K562 (cell line): ENCODE measurements around the gene MED13L. TPM values are rescaled to one million over a fixed set of nuclear protein-coding genes. Genes with fewer than 3 reads are reported as not detected.

Experiments used
- ATAC-seq: fragments of 200-7000 bp; cut with Tn5 transposase; 3 replicates; pipeline ENCODE4 v1.9.1; 2020; ENCODE audit warnings: moderate library complexity
- BruUV-seq: library from RNA; stranded (reverse); fragments of 400-500 nt; replicated peaks from 2 replicates; lab custom pipeline; 2021; lab: Mats Ljungman, UMichigan
- CTCF ChIA-PET: fragments of 300-600 bp; formaldehyde crosslinking; extraction: SDS; loops from one replicate; lab custom pipeline; 2021; ENCODE audit warnings: low intra/inter-chr PET ratio; lab: Yijun Ruan, JAX
- POLR2A ChIA-PET: fragments of 300-600, 350-650 bp; sonication (Branson Sonifier 250); formaldehyde crosslinking; extraction: SDS; loops from one replicate; lab custom pipeline; 2021; ENCODE audit warnings: antibody characterized with exemption, inconsistent platforms; lab: Yijun Ruan, JAX
- DNase-seq, 4 experiments: peaks; one replicate each; pipeline versions ENCODE4 v3.0.0 to v3.0.0-alpha.2; 2011 to 2018; ENCODE audit warnings: low spot score in 3 of 4, mixed read lengths in 3 of 4; ENCODE audit errors: extremely low read depth in 1 of 4
- FAIRE-seq: peaks from 2 replicates; lab custom pipeline; 2011; peaks lifted over from hg19 to GRCh38; lab: Jason Lieb, UNC
- H2AFZ ChIP-seq: 2 replicates; pipeline ENCODE4 v1.6.0; 2011; ENCODE audit warnings: low read depth, low read length, control low read depth, inconsistent platforms
- H3K27ac ChIP-seq: fragments of 200-600 bp; 3 replicates; pipeline ENCODE4 v1.8.0; 2011; ENCODE audit warnings: low read depth, mild to moderate bottlenecking, control low read depth, inconsistent platforms, low read length, moderate library complexity, mixed read lengths; ENCODE audit errors: extremely low read depth
- H3K27me3 ChIP-seq, 2 experiments: fragments of 300-600 bp in 1 of 2; 2 replicates in 1 of 2; 3 replicates in 1 of 2; pipeline versions ENCODE4 v1.6.0 to v1.8.0; 2011; ENCODE audit warnings: inconsistent platforms in 2 of 2, low read length in 2 of 2, mild to moderate bottlenecking in 1 of 2, mixed read lengths in 1 of 2, moderate library complexity in 1 of 2; ENCODE audit not compliant: control insufficient read depth in 2 of 2, insufficient read depth in 2 of 2
- H3K36me3 ChIP-seq: fragments of 300-600 bp; 3 replicates; pipeline ENCODE4 v1.8.0; 2011; ENCODE audit warnings: mild to moderate bottlenecking, low read length, inconsistent platforms; ENCODE audit not compliant: control insufficient read depth, insufficient read depth
- H3K4me1 ChIP-seq, 2 experiments: fragments of 200-600 bp in 1 of 2; replicated peaks in 1 of 2; 2 replicates in 1 of 2; 3 replicates in 1 of 2; pipeline versions ENCODE4 v1.5.1 to v1.8.0; 2011; ENCODE audit warnings: inconsistent platforms in 2 of 2, low read length in 2 of 2, mild to moderate bottlenecking in 1 of 2, mixed read lengths in 1 of 2, moderate library complexity in 1 of 2; ENCODE audit not compliant: control insufficient read depth in 2 of 2, insufficient read depth in 2 of 2
- H3K4me2 ChIP-seq: 2 replicates; pipeline ENCODE4 v1.6.1; 2011; ENCODE audit warnings: low read length, control low read depth, inconsistent platforms, mixed read lengths; ENCODE audit not compliant: insufficient read depth
- H3K4me3 ChIP-seq: fragments of 200-600 bp; sonication (generic), shearing (Covaris generic); 2 replicates; pipeline ENCODE4 v1.5.1; 2016; ENCODE audit warnings: control low read depth, inconsistent platforms
- H3K79me2 ChIP-seq: fragments of 200-600 bp; 3 replicates; pipeline ENCODE4 v1.8.0; 2011; ENCODE audit warnings: low read length, inconsistent platforms; ENCODE audit not compliant: control insufficient read depth, insufficient read depth
- H3K9ac ChIP-seq, 2 experiments: 2 replicates each; pipeline versions ENCODE4 v1.6.0 to v1.6.1; 2011; ENCODE audit warnings: low read depth in 2 of 2, low read length in 2 of 2, control low read depth in 1 of 2, inconsistent platforms in 1 of 2, mild to moderate bottlenecking in 1 of 2, mixed read lengths in 1 of 2; ENCODE audit not compliant: insufficient read depth in 1 of 2
- H3K9me1 ChIP-seq: one replicate; pipeline ENCODE4 v1.6.0; 2011; ENCODE audit warnings: inconsistent platforms, mild to moderate bottlenecking, low read length, moderate library complexity; ENCODE audit not compliant: control insufficient read depth, insufficient read depth
- H3K9me3 ChIP-seq: replicated peaks from 2 replicates; pipeline ENCODE4 v1.5.1; 2011; ENCODE audit warnings: low read depth, low read length, inconsistent platforms; ENCODE audit not compliant: control insufficient read depth, insufficient read depth
- H4K20me1 ChIP-seq: replicated peaks from 2 replicates; pipeline ENCODE4 v1.6.1; 2011; ENCODE audit warnings: low read length, inconsistent platforms, mixed read lengths; ENCODE audit not compliant: control insufficient read depth, insufficient read depth
- AFF1 ChIP-seq, 2 experiments: fragments of 450-650 bp; IDR thresholded peaks; 2 replicates each; pipeline ENCODE4 v1.6.1; 2018; ENCODE audit warnings: mild to moderate bottlenecking in 2 of 2, low read depth in 1 of 2; ENCODE audit not compliant: partially characterized antibody in 2 of 2
- CBFA2T2 ChIP-seq: fragments of 450-650 bp; conservative IDR thresholded peaks from 2 replicates; pipeline ENCODE4 v1.6.1; 2017; ENCODE audit warnings: mild to moderate bottlenecking
- FUS ChIP-seq: fragments of 200-400 bp; formaldehyde crosslinking; optimal IDR thresholded peaks from 2 replicates; pipeline ENCODE3; 2017; ENCODE audit warnings: low read depth, low read length
- L3MBTL2 ChIP-seq: fragments of 450-650 bp; IDR thresholded peaks from 2 replicates; pipeline ENCODE4 v1.6.1; 2016; ENCODE audit warnings: mild to moderate bottlenecking, moderate library complexity
- MYC ChIP-seq, 2 experiments: fragments of 250-450 bp in 1 of 2; sonication (Bioruptor Pico) in 1 of 2; IDR thresholded peaks; 2 replicates each; pipeline versions ENCODE4 v1.5.1 to v1.6.1; 2012 to 2021; ENCODE audit warnings: low read depth in 2 of 2, borderline replicate concordance in 1 of 2, improper control_type of control experiment in 1 of 2, low read length in 1 of 2, mild to moderate bottlenecking in 1 of 2, moderate library complexity in 1 of 2
- NFYB ChIP-seq: IDR thresholded peaks from 2 replicates; pipeline ENCODE4 v1.6.1; 2011; ENCODE audit warnings: mild to moderate bottlenecking, moderate library complexity; ENCODE audit not compliant: insufficient read length; ENCODE audit errors: extremely low read depth
- NR2F6 ChIP-seq: fragments of 450-650 bp; formaldehyde crosslinking; IDR thresholded peaks from 2 replicates; pipeline ENCODE4 v1.4.0; 2020; ENCODE audit warnings: mild to moderate bottlenecking
- RAD51 ChIP-seq: fragments of 450-650 bp; IDR thresholded peaks from 2 replicates; pipeline ENCODE4 v1.7.1; 2016; ENCODE audit warnings: low read depth, mild to moderate bottlenecking, borderline replicate concordance
- RBM14 ChIP-seq: fragments of 200-400 bp; formaldehyde crosslinking; IDR thresholded peaks from 2 replicates; pipeline ENCODE4 v1.6.1; 2018; ENCODE audit warnings: low read depth, mild to moderate bottlenecking, low read length, moderate library complexity, borderline replicate concordance; ENCODE audit not compliant: insufficient read depth
- SIX5 ChIP-seq, 2 experiments: IDR thresholded peaks; 2 replicates each; pipeline ENCODE4 v1.6.1; 2011; ENCODE audit warnings: low read length in 2 of 2, borderline replicate concordance in 1 of 2, low read depth in 1 of 2, mild to moderate bottlenecking in 1 of 2, moderate library complexity in 1 of 2; ENCODE audit not compliant: insufficient read depth in 1 of 2
- SP1 ChIP-seq: sonication (generic); formaldehyde crosslinking; IDR thresholded peaks from 2 replicates; pipeline ENCODE4 v1.8.1; 2022; ENCODE audit warnings: mild to moderate bottlenecking, missing genetic modification reagents
- USF2 ChIP-seq: sonication (generic); formaldehyde crosslinking; IDR thresholded peaks from 2 replicates; pipeline ENCODE4 v1.5.0; 2020; ENCODE audit warnings: missing genetic modification reagents
- ZFP36 ChIP-seq: fragments of 150-350 bp; IDR thresholded peaks from 2 replicates; pipeline ENCODE4 v1.6.1; 2018; ENCODE audit warnings: low read length, low read depth; ENCODE audit not compliant: partially characterized antibody
- ZKSCAN8 ChIP-seq: fragments of 200-800 bp; sonication (Bioruptor generic); IDR thresholded peaks from 2 replicates; pipeline ENCODE4 v1.6.1; 2016; ENCODE audit warnings: missing genetic modification characterization, missing compliant biosample characterization
- ZNF143 ChIP-seq: sonication (generic); formaldehyde crosslinking; IDR thresholded peaks from 2 replicates; pipeline ENCODE4 v1.9.0; 2022; ENCODE audit warnings: mild to moderate bottlenecking, missing genetic modification reagents
- ZNF224 ChIP-seq: sonication (generic); formaldehyde crosslinking; IDR thresholded peaks from 2 replicates; pipeline ENCODE4 v1.8.0; 2022; ENCODE audit warnings: mild to moderate bottlenecking, missing genetic modification reagents
- ZNF764 ChIP-seq: fragments of 250-450 bp; sonication (Bioruptor Pico); IDR thresholded peaks from 2 replicates; pipeline ENCODE4 v1.4.0; 2020; ENCODE audit warnings: low read depth, mild to moderate bottlenecking, moderate library complexity
- ZSCAN29 ChIP-seq: fragments of 450-650 bp; IDR thresholded peaks from 2 replicates; pipeline ENCODE4 v1.6.1; 2017
- WGBS: fragments of 100-300 bp; shearing (Covaris generic); methylation state at CpG from one replicate; pipeline ENCODE4 v1.1.6; 2016; ENCODE audit warnings: low coverage, mixed read lengths; ENCODE audit not compliant: insufficient coverage; ENCODE audit errors: missing lambda C conversion rate; 5-methylcytosine and 5-hydroxymethylcytosine counted together
- in situ Hi-C: fragments of 300-500 bp; cut with MboI; formaldehyde crosslinking; loops from 4 replicates; pipeline ENCODE4 v1.15.0; 2018; ENCODE audit warnings: inconsistent platforms, mixed read lengths
- intact Hi-C: fragments of 100-400 bp; cut with micrococcal nuclease; formaldehyde crosslinking; loops from 2 replicates; pipeline ENCODE4 v1.14.2; 2022
- polyA plus RNA-seq, 8 experiments: library from polyadenylated mRNA; depleted of rRNA in 4 of 8; stranded (reverse) in 5 of 8; unstranded in 3 of 8; fragments of >200 nt; fragmentation: Nextera tagmentation in 2 of 8; fragmentation: Illumina TruSeq in 1 of 8; extraction: Ambion mirVana in 2 of 8; extraction: Trizol in 1 of 8; gene quantifications; 2 replicates each; pipeline versions ENCODE4 v1.2.1 to v1.2.3, GENCODE V29; 2011 to 2014; ENCODE audit warnings: inconsistent platforms in 1 of 8, missing spikeins in 1 of 8
- total RNA-seq, 7 experiments: library from RNA; depleted of rRNA in 6 of 7; stranded (reverse); fragments of >200 nt in 6 of 7; fragmentation: Illumina TruSeq in 2 of 7; extraction: Trizol in 2 of 7; gene quantifications; 2 replicates each; pipeline versions ENCODE4 v1.2.1 to v1.2.3, GENCODE V29; 2011 to 2021; ENCODE audit warnings: low replicate concordance in 1 of 7

MED13L gene
- total and polyA plus RNA-seq, 9 of the 15 experiments (the other 6 are each of a cell fraction or from before 2014, with no cell fraction given) = 13.4 to 90.3 (median 36.9) TPM

GRCh38 chr12:115932066-115932465 lies 345.4 kb downstream of the MED13L start (continued):
- TF ChIP-seq USF2 (CRISPR knock-in tag) (peak; percentile 83), ZNF143 (CRISPR knock-in tag) (peak; percentile 66), CBFA2T2 (0 out of 2 replicates have a peak, but pooled peaks have one; percentile 2), L3MBTL2 (peak; percentile 92), NFYB (peak; percentile 83), SP1 (no peak), MYC (IDR thresholded peaks at IDR 0.05; ENCODE audit: low read depth, low read length) (peak; percentile 54), MYC (CRISPR knock-in tag; IDR thresholded peaks at IDR 0.05; ENCODE audit: borderline replicate concordance, low read depth) (no peak), RAD51 (peak; percentile 64), ZKSCAN8 (CRISPR knock-in tag) (no peak)
- TF ChIP-seq, all 486 proteins: peak for 11

- Histone ChIP-seq H2AFZ (no peak overlapping the region), H3K4me2 (no peak overlapping the region), H4K20me1 (no peaks in the 10 kb centered on the region), H3K9me1 (no peaks in the 10 kb centered on the region), H3K9me3 (no peaks in the 10 kb centered on the region), H3K79me2 (no peaks in the 10 kb centered on the region), H3K27me3 (peaks cover 4 to 21% of the 10 kb centered on the region in 2 experiments; a peak in 3 of 5 replicates), H3K4me1 (no peaks in the 10 kb centered on the region), H3K9ac (no peak overlapping the region), H3K4me3 (no peak overlapping the region), H3K36me3 (no peaks in the 10 kb centered on the region), H3K27ac (no peak overlapping the region)
- intact Hi-C loops = no loop called here
- ATAC-seq (no peak), DNase-seq (no peak), FAIRE-seq (no peak)
- 16% methylated on average over 5 of the region's 5 CpGs for WGBS
- CTCF ChIA-PET = no interaction called here
- no TSS peak for BruUV-seq
- in situ Hi-C loops = loop anchor here (25.0 kb wide), 1 partner anchor 1943 kb away; no protein-coding TSS in a partner anchor
- POLR2A ChIA-PET = no interaction called here
- TF ChIP-seq ZNF764 (no peak), ZSCAN29 (no peak), ZFP36 (no peak), FUS (no peak), RBM14 (no peak), ZNF224 (CRISPR knock-in tag) (no peak), SIX5 (IDR thresholded peaks at IDR 0.05; ENCODE audit: borderline replicate concordance in 1 of 2, insufficient read depth in 1 of 2, low read depth in 1 of 2, low read length in 2 of 2) (no peak), NR2F6 (CRISPR knock-in tag) (no peak), AFF1 (IDR thresholded peaks at IDR 0.05; ENCODE audit: low read depth in 1 of 2, partially characterized antibody in 2 of 2) (no peak)
These were observed 347.2 kb downstream of the MED13L start for GRCh38 chr12:115930336-115930735.
